H1 (cell line): ENCODE results near the gene EIF2B2. TPM values are rescaled to one million over a fixed set of nuclear protein-coding genes. Genes with fewer than 3 reads are reported as not detected.

Source experiments
- CTCF ChIA-PET: fragments of 300-600 bp; sonication (Branson Sonifier 250); formaldehyde crosslinking; loops from one replicate; lab custom pipeline; 2021; ENCODE audit not compliant: partially characterized antibody; lab: Charles Lee
- POLR2A ChIA-PET: fragments of 300-600 bp; sonication (Branson Sonifier 250); formaldehyde crosslinking; loops from one replicate; lab custom pipeline; 2021; ENCODE audit warnings: inconsistent platforms; ENCODE audit not compliant: partially characterized antibody; lab: Charles Lee
- DNase-seq, 2 experiments: peaks; one replicate each; pipeline versions ENCODE4 v3.0.0 to v3.0.0-alpha.2; 2010 to 2022; ENCODE audit warnings: low spot score in 2 of 2, low read depth in 1 of 2, mixed read lengths in 1 of 2
- FAIRE-seq: peaks from 2 replicates; lab custom pipeline; 2011; peaks lifted over from hg19 to GRCh38; lab: Jason Lieb, UNC
- H2AFZ ChIP-seq: 2 replicates; pipeline ENCODE4 v1.8.1; 2012; ENCODE audit warnings: low read length, inconsistent platforms
- H2AK5ac ChIP-seq: 2 replicates; pipeline ENCODE4 v1.6.1; 2013; ENCODE audit warnings: low read depth, low read length
- H2BK120ac ChIP-seq: replicated peaks from 2 replicates; pipeline ENCODE3; 2013; ENCODE audit warnings: low read depth, low read length, inconsistent platforms
- H2BK12ac ChIP-seq: 2 replicates; pipeline ENCODE4 v1.6.1; 2013; ENCODE audit warnings: low read depth, low read length
- H2BK15ac ChIP-seq: 2 replicates; pipeline ENCODE4 v1.6.1; 2013; ENCODE audit warnings: low read length
- H2BK20ac ChIP-seq: 2 replicates; pipeline ENCODE4 v1.6.1; 2013; ENCODE audit warnings: low read length
- H2BK5ac ChIP-seq: 2 replicates; pipeline ENCODE4 v1.6.1; 2013; ENCODE audit warnings: low read depth, low read length
- H3K14ac ChIP-seq: 2 replicates; pipeline ENCODE4 v1.6.1; 2013; ENCODE audit warnings: inconsistent platforms; ENCODE audit not compliant: insufficient read length
- H3K18ac ChIP-seq: 2 replicates; pipeline ENCODE4 v1.6.1; 2013; ENCODE audit warnings: low read length; ENCODE audit errors: extremely low read depth
- H3K23ac ChIP-seq: 2 replicates; pipeline ENCODE4 v1.6.1; 2013; ENCODE audit warnings: inconsistent platforms; ENCODE audit not compliant: insufficient read length
- H3K23me2 ChIP-seq: 2 replicates; pipeline ENCODE4 v1.6.1; 2013; ENCODE audit warnings: low read depth, low read length
- H3K27ac ChIP-seq: 2 replicates; pipeline ENCODE4 v1.6.1; 2011; ENCODE audit warnings: low read depth, low read length, inconsistent platforms
- H3K27me3 ChIP-seq, 4 experiments: replicated peaks in 1 of 4; 1 replicate in 1 of 4; 2 replicates in 3 of 4; pipeline versions ENCODE4 v1.6.1 to v1.8.1; 2011 to 2013; ENCODE audit warnings: low read length in 3 of 4, mild to moderate bottlenecking in 3 of 4, inconsistent platforms in 2 of 4, mixed read lengths in 2 of 4, moderate library complexity in 1 of 4; ENCODE audit not compliant: control insufficient read depth in 3 of 4, insufficient read depth in 3 of 4; ENCODE audit errors: extremely low read depth in 1 of 4
- H3K36me3 ChIP-seq, 4 experiments: 2 replicates each; pipeline versions ENCODE4 v1.6.1 to v1.8.1; 2011 to 2013; ENCODE audit warnings: mild to moderate bottlenecking in 4 of 4, low read length in 3 of 4, moderate library complexity in 2 of 4, control low read depth in 1 of 4, inconsistent platforms in 1 of 4; ENCODE audit not compliant: insufficient read depth in 4 of 4, control insufficient read depth in 2 of 4
- H3K4ac ChIP-seq: replicated peaks from 2 replicates; pipeline ENCODE3; 2013; ENCODE audit warnings: low read length, low read depth, mixed read lengths, inconsistent platforms; ENCODE audit not compliant: insufficient read length
- H3K4me1 ChIP-seq, 4 experiments: replicated peaks in 1 of 4; 1 replicate in 1 of 4; 2 replicates in 3 of 4; pipeline versions ENCODE4 v1.6.1 to v1.8.1; 2011 to 2013; ENCODE audit warnings: low read length in 3 of 4, inconsistent platforms in 2 of 4, mixed read lengths in 1 of 4; ENCODE audit not compliant: insufficient read depth in 4 of 4, control insufficient read depth in 3 of 4
- H3K4me2 ChIP-seq, 2 experiments: 2 replicates each; pipeline versions ENCODE4 v1.6.1 to v1.8.1; 2011 to 2013; ENCODE audit warnings: low read depth in 2 of 2, low read length in 2 of 2, control low read depth in 1 of 2, inconsistent platforms in 1 of 2, mild to moderate bottlenecking in 1 of 2; ENCODE audit not compliant: insufficient read depth in 1 of 2
- H3K4me3 ChIP-seq, 4 experiments: fragments of 200-600, 300-600 bp in 1 of 4; sonication (generic), shearing (Covaris generic), sonication (Bioruptor Twin) in 1 of 4; 2 replicates each; pipeline versions ENCODE4 v1.5.1 to v1.8.1; 2011 to 2016; ENCODE audit warnings: low read length in 4 of 4, low read depth in 3 of 4, control low read depth in 2 of 4, inconsistent platforms in 2 of 4, mild to moderate bottlenecking in 2 of 4, mixed read lengths in 1 of 4, moderate library complexity in 1 of 4; ENCODE audit not compliant: insufficient read depth in 2 of 4; ENCODE audit errors: extremely low read depth in 1 of 4
- H3K56ac ChIP-seq: replicated peaks from 2 replicates; pipeline ENCODE3; 2013; ENCODE audit warnings: low read depth, mild to moderate bottlenecking, mixed read lengths, low read length, inconsistent platforms; ENCODE audit not compliant: insufficient read length
- H3K79me1 ChIP-seq: 2 replicates; pipeline ENCODE4 v1.6.1; 2013; ENCODE audit warnings: low read depth, low read length, control low read depth
- H3K79me2 ChIP-seq, 2 experiments: 2 replicates each; pipeline versions ENCODE4 v1.6.1 to v1.8.1; 2012 to 2013; ENCODE audit warnings: low read length in 2 of 2, mild to moderate bottlenecking in 2 of 2, inconsistent platforms in 1 of 2; ENCODE audit not compliant: insufficient read depth in 2 of 2, control insufficient read depth in 1 of 2
- H3K9ac ChIP-seq, 4 experiments: replicated peaks in 1 of 4; 1 replicate in 1 of 4; 2 replicates in 3 of 4; pipeline versions ENCODE4 v1.6.1 to v1.8.1; 2011 to 2013; ENCODE audit warnings: low read depth in 3 of 4, low read length in 3 of 4, control low read depth in 2 of 4, mild to moderate bottlenecking in 2 of 4, moderate library complexity in 2 of 4, inconsistent platforms in 1 of 4; ENCODE audit errors: extremely low read depth in 1 of 4
- H3K9me3 ChIP-seq, 2 experiments: 2 replicates each; pipeline versions ENCODE4 v1.6.1 to v1.8.1; 2012 to 2013; ENCODE audit warnings: mild to moderate bottlenecking in 2 of 2, moderate library complexity in 2 of 2, control low read depth in 1 of 2, inconsistent platforms in 1 of 2, low read depth in 1 of 2, low read length in 1 of 2, mixed read lengths in 1 of 2; ENCODE audit not compliant: insufficient read depth in 2 of 2
- H4K20me1 ChIP-seq, 2 experiments: replicated peaks in 1 of 2; 2 replicates each; pipeline versions ENCODE3 to v1.8.1; 2011 to 2013; ENCODE audit warnings: inconsistent platforms in 2 of 2, low read length in 2 of 2, mild to moderate bottlenecking in 1 of 2; ENCODE audit not compliant: insufficient read depth in 2 of 2, control insufficient read depth in 1 of 2
- H4K5ac ChIP-seq: 2 replicates; pipeline ENCODE4 v1.6.1; 2013; ENCODE audit warnings: low read length, low read depth, mixed read lengths, inconsistent platforms; ENCODE audit not compliant: insufficient read length
- H4K8ac ChIP-seq: 2 replicates; pipeline ENCODE4 v1.8.0; 2013; ENCODE audit warnings: mild to moderate bottlenecking, moderate library complexity, low read length, inconsistent platforms; ENCODE audit not compliant: insufficient read depth; ENCODE audit errors: extremely low read depth
- H4K91ac ChIP-seq: replicated peaks from 2 replicates; pipeline ENCODE3; 2013; ENCODE audit warnings: low read length, mixed read lengths, inconsistent platforms; ENCODE audit not compliant: insufficient read length
- ASH2L ChIP-seq: fragments of 200-600, 300-600 bp; sonication (generic); IDR thresholded peaks from one replicate; pipeline ENCODE4 v1.7.1; 2017; ENCODE audit warnings: low read length
- CEBPB ChIP-seq: IDR thresholded peaks from 2 replicates; pipeline ENCODE4 v1.6.1; 2012; ENCODE audit warnings: low read depth, low read length
- KDM4A ChIP-seq: IDR thresholded peaks from one replicate; pipeline ENCODE4 v1.7.1; 2012; ENCODE audit warnings: low read depth, mild to moderate bottlenecking, moderate library complexity, low read length, inconsistent platforms; ENCODE audit not compliant: severe bottlenecking
- POLR2AphosphoS5 ChIP-seq: IDR thresholded peaks from 2 replicates; pipeline ENCODE4 v1.6.1; 2011; ENCODE audit warnings: low read depth, low read length
- WGBS, 2 experiments: shearing (Covaris generic) in 1 of 2; methylation state at CpG; one replicate each; pipeline versions ENCODE4 v1.1.6 to v1.1.7; 2013 to 2015; ENCODE audit warnings: low lambda C conversion rate in 2 of 2, mixed read lengths in 2 of 2, inconsistent platforms in 1 of 2, low coverage in 1 of 2, missing lambda C conversion rate in 1 of 2; ENCODE audit not compliant: insufficient replicate concordance in 2 of 2, insufficient coverage in 1 of 2, insufficient read length in 1 of 2; ENCODE audit errors: extremely low coverage in 1 of 2, missing lambda C conversion rate in 1 of 2; 5-methylcytosine and 5-hydroxymethylcytosine counted together
- polyA plus RNA-seq, 7 experiments: library from polyadenylated mRNA; depleted of rRNA in 3 of 7; stranded (reverse) in 5 of 7; unstranded in 2 of 7; fragments of >200 nt in 5 of 7; fragments of 200-250 nt in 2 of 7; gene quantifications; 1 replicate in 5 of 7; 2 replicates in 1 of 7; 4 replicates in 1 of 7; pipeline versions ENCODE4 v1.2.1 to v1.2.3, GENCODE V29; 2011 to 2013; ENCODE audit warnings: missing spikeins in 2 of 7, mixed read lengths in 2 of 7
- total RNA-seq: library from RNA; stranded (reverse); fragmentation: NEBNext Ultra II Directional; extraction: Animal tissue kit (Norgen Biotek cat#: 25700); gene quantifications from 2 replicates; pipeline ENCODE4 v1.2.1, GENCODE V29; 2021

The EIF2B2 gene
- total and polyA plus RNA-seq, 2 of the 8 experiments (the other 6 are each of a cell fraction or from before 2014, with no cell fraction given): 42.6 to 79.9 TPM

DNA sequence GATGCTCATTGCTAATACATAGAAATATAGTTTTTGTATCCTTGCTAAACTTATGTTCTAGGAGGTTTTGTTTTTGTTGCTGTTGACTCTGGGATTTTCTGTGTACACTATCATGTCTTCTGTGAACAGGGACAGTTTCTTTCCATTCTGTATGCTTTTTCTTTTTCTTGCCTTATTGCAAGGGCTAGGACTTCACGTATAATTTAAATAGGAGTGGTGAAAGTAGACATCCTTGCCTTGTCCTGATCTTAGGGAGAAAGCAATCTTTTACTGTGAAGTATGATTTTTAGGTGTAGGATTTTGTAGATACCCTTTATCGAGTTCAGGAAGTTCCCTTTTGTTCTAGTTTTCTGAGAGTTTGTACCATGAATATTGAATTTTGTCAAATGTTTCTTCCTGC, 1.5 kb upstream of the EIF2B2 start:
- H3K4me2 ChIP-seq: no peak overlapping the region; a peak in 1 of 4 replicates
- no peak overlapping the region for H3K27ac ChIP-seq
- no peak overlapping the region for H2BK15ac ChIP-seq
- no peak overlapping the region for H3K56ac ChIP-seq
- no peak overlapping the region for H4K8ac ChIP-seq
- H3K9ac ChIP-seq: no peak overlapping the region
- ChIA-PET CTCF (interaction anchor here (1.0 to 3.7 kb wide), 4 partner anchors 11 to 87 kb away, joined by 3 to 29 read pairs (median 4); no protein-coding TSS in a partner anchor), POLR2A (interaction anchor here (0.6 kb wide), 1 partner anchor 61 kb away, joined by 3 read pairs; no protein-coding TSS in a partner anchor)
- H3K4me3 ChIP-seq: no peak overlapping the region
- no peak for TF ChIP-seq CEBPB
- no peak for TF ChIP-seq KDM4A
- TF ChIP-seq POLR2AphosphoS5: no peak
- TF ChIP-seq ASH2L: no peak
- DNase-seq (no peak), FAIRE-seq (no peak)
- no peak overlapping the region for H2BK12ac ChIP-seq
- H3K4ac ChIP-seq: no peak overlapping the region
- no peak overlapping the region for H2AFZ ChIP-seq
- no peak overlapping the region for H3K14ac ChIP-seq
- no peaks in the 10 kb centered on the region for H3K27me3 ChIP-seq
- no peak overlapping the region for H4K5ac ChIP-seq
- no peak overlapping the region for H4K91ac ChIP-seq
- H3K9me3 ChIP-seq: no peaks in the 10 kb centered on the region
- no peak overlapping the region for H2BK5ac ChIP-seq
- no peak overlapping the region for H2AK5ac ChIP-seq
- H2BK120ac ChIP-seq: no peak overlapping the region
- peaks cover 6% of the 10 kb centered on the region for H3K79me1 ChIP-seq
- no peak overlapping the region for H3K23ac ChIP-seq
- H4K20me1 ChIP-seq: peaks cover 0 to 8% of the 10 kb centered on the region in 2 experiments
- no peak overlapping the region for H2BK20ac ChIP-seq
- peaks cover 0 to 5% (median 4%) of the 10 kb centered on the region in 4 experiments; a peak in 4 of 7 replicates for H3K4me1 ChIP-seq
- WGBS, 2 experiments: 79% methylated on average over 2 of the region's 2 CpGs; no CpG with 5 or more reads in 1 of the 2 experiments
- peaks cover 10% of the 10 kb centered on the region; the same call in 1 of the 2 replicates for H3K23me2 ChIP-seq
- H3K18ac ChIP-seq: no peak overlapping the region
- H3K36me3 ChIP-seq: peaks cover 0 to 10% (median 6%) of the 10 kb centered on the region in 4 experiments; a peak in 5 of 8 replicates
- H3K79me2 ChIP-seq: peaks cover 0 to 13% of the 10 kb centered on the region in 2 experiments; a peak in 2 of 4 replicates
